H1 (cell line): ENCODE results near the gene RASD1. TPM values are rescaled to one million over a fixed set of nuclear protein-coding genes. Genes with fewer than 3 reads are reported as not detected.

Experiments
- ASH2L ChIP-seq: fragments of 200-600, 300-600 bp; sonication (generic); IDR thresholded peaks from one replicate; pipeline ENCODE4 v1.7.1; 2017; ENCODE audit warnings: low read length
- ATF3 ChIP-seq: IDR thresholded peaks from 2 replicates; pipeline ENCODE4 v1.6.1; 2011; ENCODE audit warnings: low read depth, mild to moderate bottlenecking, low read length; ENCODE audit not compliant: insufficient read depth
- BCL11A ChIP-seq, 2 experiments: IDR thresholded peaks; one replicate each; pipeline ENCODE4 v1.6.1; 2011; ENCODE audit warnings: low read depth in 2 of 2, low read length in 2 of 2, mild to moderate bottlenecking in 2 of 2
- CEBPB ChIP-seq: IDR thresholded peaks from 2 replicates; pipeline ENCODE4 v1.6.1; 2012; ENCODE audit warnings: low read depth, low read length
- EZH2 ChIP-seq: fragments of 200-600 bp; sonication (generic); IDR thresholded peaks from 2 replicates; pipeline ENCODE4 v1.7.1; 2012; ENCODE audit warnings: low read depth, mild to moderate bottlenecking, moderate library complexity, low read length, inconsistent platforms; ENCODE audit not compliant: severe bottlenecking
- KDM4A ChIP-seq: IDR thresholded peaks from one replicate; pipeline ENCODE4 v1.7.1; 2012; ENCODE audit warnings: low read depth, mild to moderate bottlenecking, moderate library complexity, low read length, inconsistent platforms; ENCODE audit not compliant: severe bottlenecking
- MAFK ChIP-seq: IDR thresholded peaks from 2 replicates; pipeline ENCODE4 v1.6.1; 2012; ENCODE audit warnings: low read depth, mild to moderate bottlenecking, improper control_type of control experiment, low read length
- MAX ChIP-seq: IDR thresholded peaks from 2 replicates; pipeline ENCODE4 v1.6.1; 2012; ENCODE audit warnings: inconsistent platforms
- NANOG ChIP-seq: IDR thresholded peaks from 2 replicates; pipeline ENCODE4 v1.6.1; 2011; ENCODE audit warnings: low read length, low read depth, mild to moderate bottlenecking, inconsistent platforms; ENCODE audit not compliant: insufficient read depth, poor library complexity, severe bottlenecking
- USF2 ChIP-seq: IDR thresholded peaks from 2 replicates; pipeline ENCODE4 v1.6.1; 2011; ENCODE audit warnings: low read length, improper control_type of control experiment
- ZNF274 ChIP-seq: IDR thresholded peaks from 2 replicates; pipeline ENCODE4 v1.7.0; 2012; ENCODE audit warnings: low read length, borderline replicate concordance; ENCODE audit errors: extremely low read depth
- polyA plus RNA-seq, 7 experiments: library from polyadenylated mRNA; depleted of rRNA in 3 of 7; stranded (reverse) in 5 of 7; unstranded in 2 of 7; fragments of >200 nt in 5 of 7; fragments of 200-250 nt in 2 of 7; gene quantifications; 1 replicate in 5 of 7; 2 replicates in 1 of 7; 4 replicates in 1 of 7; pipeline versions ENCODE4 v1.2.1 to v1.2.3, GENCODE V29; 2011 to 2013; ENCODE audit warnings: missing spikeins in 2 of 7, mixed read lengths in 2 of 7
- total RNA-seq: library from RNA; stranded (reverse); fragmentation: NEBNext Ultra II Directional; extraction: Animal tissue kit (Norgen Biotek cat#: 25700); gene quantifications from 2 replicates; pipeline ENCODE4 v1.2.1, GENCODE V29; 2021

RASD1 gene
- total and polyA plus RNA-seq, 2 of the 8 experiments (the other 6 are each of a cell fraction or from before 2014, with no cell fraction given) = 2.3 to 2.6 TPM

- TF ChIP-seq ATF3 (no peak), MAX (no peak), EZH2 (no peak), ASH2L (no peak), ZNF274 (no peak), BCL11A (IDR thresholded peaks at IDR 0.05; ENCODE audit: low read depth in 2 of 2, low read length in 2 of 2) (no peak), USF2 (no peak), KDM4A (no peak), CEBPB (no peak), MAFK (no peak), NANOG (no peak)
Observed at GRCh38 chr17:17504341-17505140, 8.3 kb upstream of the RASD1 start (continued).
